Endodermal cell (in vitro differentiated cells): ENCODE data around the gene NFIC. TPM values are rescaled to one million over a fixed set of nuclear protein-coding genes. Genes with fewer than 3 reads are reported as not detected.
A peak's percentile ranks its signal among the peaks of the same experiment; 100 is the strongest.

Experiments
- DNase-seq: peaks from one replicate; pipeline ENCODE4 v3.0.0-alpha.2; 2017
- H3K27ac ChIP-seq: 2 replicates; pipeline ENCODE4 v1.5.1; 2013; ENCODE audit warnings: mild to moderate bottlenecking, low read depth, low read length, moderate library complexity
- H3K27me3 ChIP-seq: 2 replicates; pipeline ENCODE4 v1.6.1; 2013; ENCODE audit warnings: mild to moderate bottlenecking, low read length, moderate library complexity; ENCODE audit not compliant: insufficient read depth, control insufficient read depth, poor library complexity, severe bottlenecking
- H3K36me3 ChIP-seq: 2 replicates; pipeline ENCODE4 v1.7.0; 2013; ENCODE audit warnings: mild to moderate bottlenecking, low read length, moderate library complexity; ENCODE audit not compliant: control insufficient read depth, insufficient read depth
- H3K4me1 ChIP-seq: one replicate; pipeline ENCODE4 v1.7.0; 2013; ENCODE audit warnings: low read length; ENCODE audit not compliant: control insufficient read depth, insufficient read depth
- H3K4me3 ChIP-seq: 2 replicates; pipeline ENCODE4 v1.5.1; 2013; ENCODE audit warnings: mild to moderate bottlenecking, low read length, moderate library complexity
- H3K9ac ChIP-seq: 2 replicates; pipeline ENCODE4 v1.6.1; 2013; ENCODE audit warnings: mild to moderate bottlenecking, low read length, moderate library complexity; ENCODE audit not compliant: poor library complexity, severe bottlenecking; ENCODE audit errors: extremely low read depth
- H3K9me3 ChIP-seq: 2 replicates; pipeline ENCODE4 v1.6.1; 2013; ENCODE audit warnings: mild to moderate bottlenecking, low read length, moderate library complexity; ENCODE audit not compliant: control insufficient read depth
- H3K27ac Mint-ChIP-seq: 2 replicates; pipeline ENCODE4 v1.8.0; 2020; ENCODE audit warnings: mixed read lengths
- H3K27me3 Mint-ChIP-seq: 2 replicates; pipeline ENCODE4 v1.8.0; 2021; ENCODE audit warnings: mild to moderate bottlenecking, mixed read lengths; ENCODE audit not compliant: insufficient read depth
- H3K36me3 Mint-ChIP-seq: 2 replicates; pipeline ENCODE4 v1.8.0; 2020; ENCODE audit warnings: low read depth, mixed read lengths
- H3K4me1 Mint-ChIP-seq: 2 replicates; pipeline ENCODE4 v1.8.0; 2020; ENCODE audit warnings: mixed read lengths
- H3K4me3 Mint-ChIP-seq: 2 replicates; pipeline ENCODE4 v1.8.0; 2020; ENCODE audit warnings: mild to moderate bottlenecking, moderate library complexity, mixed read lengths
- H3K9me3 Mint-ChIP-seq: 2 replicates; pipeline ENCODE4 v1.8.0; 2020; ENCODE audit warnings: mild to moderate bottlenecking, mixed read lengths
- CTCF ChIP-seq: fragments of 200-600 bp; sonication (generic); conservative IDR thresholded peaks from 2 replicates; pipeline ENCODE4 v1.5.0; 2021; ENCODE audit warnings: antibody characterized with exemption, mild to moderate bottlenecking
- WGBS, 2 experiments: methylation state at CpG; one replicate each; pipeline versions ENCODE4 v1.1.5 to v1.1.7; 2013; ENCODE audit warnings: missing lambda C conversion rate in 2 of 2, mixed read lengths in 1 of 2; ENCODE audit not compliant: insufficient coverage in 1 of 2, insufficient read length in 1 of 2; 5-methylcytosine and 5-hydroxymethylcytosine counted together
- total RNA-seq, 2 donors: library from RNA; stranded (reverse); fragmentation: NEBNext Ultra II Directional in 1 of 2; extraction: Animal tissue kit (Norgen Biotek cat#: 25700) in 1 of 2; gene quantifications; 2 replicates in 1 of 2; 3 replicates in 1 of 2; pipeline ENCODE4 v1.2.1, GENCODE V29; 2021

The NFIC gene
- total RNA-seq, 2 donors from 2014 or later, result 5.2 to 6.6 TPM

GRCh38 chr19:3441986-3442329, 75.6 kb downstream of the NFIC start:
- H3K4me1 ChIP-seq, result no peaks in the 10 kb centered on the region
- no peak overlapping the region for H3K9ac ChIP-seq
- no peaks in the 10 kb centered on the region for H3K27me3 ChIP-seq
- Mint-ChIP-seq H3K36me3 (peaks cover 2% of the 10 kb centered on the region), H3K27ac (no peak overlapping the region), H3K4me1 (peaks cover 10% of the 10 kb centered on the region), H3K9me3 (no peaks in the 10 kb centered on the region), H3K27me3 (no peaks in the 10 kb centered on the region), H3K4me3 (no peak overlapping the region)
- no peaks in the 10 kb centered on the region for H3K9me3 ChIP-seq
- no peak for TF ChIP-seq CTCF
- WGBS, 2 experiments, result 72 to 73% methylated on average over 7 to 14 of the region's 14 CpGs
- no peak for DNase-seq
- H3K36me3 ChIP-seq, result no peaks in the 10 kb centered on the region
- no peak overlapping the region for H3K4me3 ChIP-seq
- H3K27ac ChIP-seq, result no peak overlapping the region

GRCh38 chr19:3442487-3443071, 76.2 kb downstream of the NFIC start:
- no peak for DNase-seq
- Mint-ChIP-seq H3K27me3 (no peaks in the 10 kb centered on the region), H3K9me3 (no peaks in the 10 kb centered on the region), H3K36me3 (peaks cover 2% of the 10 kb centered on the region), H3K27ac (no peak overlapping the region), H3K4me1 (peaks cover 10% of the 10 kb centered on the region), H3K4me3 (no peak overlapping the region)
- Histone ChIP-seq H3K4me1 (no peaks in the 10 kb centered on the region), H3K27me3 (no peaks in the 10 kb centered on the region), H3K36me3 (no peaks in the 10 kb centered on the region), H3K9ac (no peak overlapping the region), H3K4me3 (no peak overlapping the region), H3K9me3 (no peaks in the 10 kb centered on the region), H3K27ac (no peak overlapping the region)
- 83 to 88% methylated on average over 12 to 15 of the region's 15 CpGs for WGBS, 2 experiments
- no peak for TF ChIP-seq CTCF

- Histone ChIP-seq H3K9me3 (no peaks in the 10 kb centered on the region), H3K36me3 (no peaks in the 10 kb centered on the region), H3K4me3 (no peak overlapping the region), H3K27ac (peak overlapping the region; percentile 96), H3K9ac (no peak overlapping the region), H3K4me1 (no peaks in the 10 kb centered on the region), H3K27me3 (no peaks in the 10 kb centered on the region)
- Mint-ChIP-seq H3K27me3 (no peaks in the 10 kb centered on the region), H3K36me3 (no peaks in the 10 kb centered on the region), H3K4me1 (peaks cover 10% of the 10 kb centered on the region), H3K9me3 (no peaks in the 10 kb centered on the region), H3K4me3 (peak overlapping the region; percentile 3), H3K27ac (peak overlapping the region; percentile 67)
- DNase-seq, result peak; percentile 91
- no peak for TF ChIP-seq CTCF
- 35 to 39% methylated on average over 23 to 33 of the region's 33 CpGs for WGBS, 2 experiments
These were observed 77.7 kb downstream of the NFIC start for GRCh38 chr19:3443840-3444694.
